GM21360 (cell line): ENCODE results near the gene SRGAP2B.
"Not testable (repeated sequence)": the region's sequence is repeated elsewhere in the genome, so short reads cannot be mapped to it uniquely, and the experiment has no call there.

Source experiments
- ATAC-seq: cut with Tn5 transposase; IDR thresholded peaks from one replicate; pipeline ENCODE4 v1.9.1; 2021; ENCODE audit warnings: mild to moderate bottlenecking, moderate library complexity; ENCODE audit not compliant: unreplicated experiment

SRGAP2B gene

GRCh38 chr1:145047553-145047952 is 47.6 kb downstream of the SRGAP2B start:
- not testable (repeated sequence) for ATAC-seq

GRCh38 chr1:145045571-145046273 is 49.4 kb downstream of the SRGAP2B start:
- not testable (repeated sequence) for ATAC-seq

- not testable (repeated sequence) for ATAC-seq
Observed at GRCh38 chr1:145041519-145041918, 53.6 kb downstream of the SRGAP2B start.

- ATAC-seq = not testable (repeated sequence)
Observed at GRCh38 chr1:145036019-145036418, 59.1 kb downstream of the SRGAP2B start.

GRCh38 chr1:145033523-145033922 is 61.6 kb downstream of the SRGAP2B start:
- ATAC-seq = not testable (repeated sequence)

GRCh38 chr1:145027251-145027650 is 67.9 kb downstream of the SRGAP2B start:
- not testable (repeated sequence) for ATAC-seq

GRCh38 chr1:145025286-145025685 is 69.8 kb downstream of the SRGAP2B start:
- not testable (repeated sequence) for ATAC-seq

GRCh38 chr1:145022259-145022658 is 72.9 kb downstream of the SRGAP2B start:
- ATAC-seq = not testable (repeated sequence)

GRCh38 chr1:145021749-145022148 is 73.4 kb downstream of the SRGAP2B start:
- ATAC-seq = not testable (repeated sequence)

- ATAC-seq = not testable (repeated sequence)
Observed at GRCh38 chr1:145019709-145020108, 75.4 kb downstream of the SRGAP2B start.

GRCh38 chr1:145017725-145018124 is 77.4 kb downstream of the SRGAP2B start:
- not testable (repeated sequence) for ATAC-seq

GRCh38 chr1:145016492-145016862 is 78.7 kb downstream of the SRGAP2B start:
- ATAC-seq = not testable (repeated sequence)

- peak; percentile 59 for ATAC-seq
Observed at GRCh38 chr1:145015744-145016491, 79.2 kb downstream of the SRGAP2B start.

- ATAC-seq = not testable (repeated sequence)
Observed at GRCh38 chr1:145013353-145013752, 81.8 kb downstream of the SRGAP2B start.

GRCh38 chr1:145011811-145012210 is 83.3 kb downstream of the SRGAP2B start:
- ATAC-seq = not testable (repeated sequence)

- not testable (repeated sequence) for ATAC-seq
Observed at GRCh38 chr1:145010580-145010979, 84.5 kb downstream of the SRGAP2B start.

- not testable (repeated sequence) for ATAC-seq
Observed at GRCh38 chr1:145009928-145010327, 85.2 kb downstream of the SRGAP2B start.

- ATAC-seq = peak; percentile 49
Observed at GRCh38 chr1:145008388-145008787, 86.7 kb downstream of the SRGAP2B start.

- ATAC-seq = not testable (repeated sequence)
Observed at GRCh38 chr1:145005142-145005541, 90.0 kb downstream of the SRGAP2B start.

GRCh38 chr1:145001381-145001780 is 93.7 kb downstream of the SRGAP2B start:
- ATAC-seq = not testable (repeated sequence)

- not testable (repeated sequence) for ATAC-seq
Observed at GRCh38 chr1:145000743-145001326, 94.3 kb downstream of the SRGAP2B start.
